SK-N-MC (cell line): ENCODE measurements around the gene PTPRQ.

ENCODE experiments used
- EZH2 ChIP-seq: fragments of 200-600 bp; sonication (generic); IDR thresholded peaks from one replicate; pipeline ENCODE4 v1.6.1; 2017; ENCODE audit warnings: antibody characterized with exemption
- FOXP2 ChIP-seq: optimal IDR thresholded peaks from 2 replicates; pipeline ENCODE3; 2011; ENCODE audit warnings: mild to moderate bottlenecking, moderate library complexity; ENCODE audit not compliant: insufficient read depth; ENCODE audit errors: extremely low read length, control extremely low read depth
- POLR2AphosphoS5 ChIP-seq: IDR thresholded peaks from 2 replicates; pipeline ENCODE4 v1.6.1; 2012; ENCODE audit warnings: mild to moderate bottlenecking, low read depth, low read length, borderline replicate concordance

- TF ChIP-seq EZH2, result no peak
- TF ChIP-seq POLR2AphosphoS5, result no peak
- no peak for TF ChIP-seq FOXP2
Observed at GRCh38 chr12:80412343-80412953, 31.6 kb upstream of the PTPRQ start.
